Skin epidermis (tissue), 12 donors: ENCODE results near the gene SHROOM4.

Source experiments
- H3K27ac ChIP-seq, 21 experiments: fragments of 200-600 bp; sonication (generic) in 11 of 21; one replicate each; pipeline ENCODE4 v1.5.0; 2020; ENCODE audit warnings: mild to moderate bottlenecking in 3 of 21, inconsistent platforms in 2 of 21, moderate library complexity in 2 of 21
- H3K4me3 ChIP-seq, 7 experiments: fragments of 200-600 bp; sonication (generic) in 2 of 7; one replicate each; pipeline ENCODE4 v1.5.0; 2020; ENCODE audit warnings: inconsistent platforms in 2 of 7, mild to moderate bottlenecking in 2 of 7, moderate library complexity in 1 of 7

The SHROOM4 gene

DNA sequence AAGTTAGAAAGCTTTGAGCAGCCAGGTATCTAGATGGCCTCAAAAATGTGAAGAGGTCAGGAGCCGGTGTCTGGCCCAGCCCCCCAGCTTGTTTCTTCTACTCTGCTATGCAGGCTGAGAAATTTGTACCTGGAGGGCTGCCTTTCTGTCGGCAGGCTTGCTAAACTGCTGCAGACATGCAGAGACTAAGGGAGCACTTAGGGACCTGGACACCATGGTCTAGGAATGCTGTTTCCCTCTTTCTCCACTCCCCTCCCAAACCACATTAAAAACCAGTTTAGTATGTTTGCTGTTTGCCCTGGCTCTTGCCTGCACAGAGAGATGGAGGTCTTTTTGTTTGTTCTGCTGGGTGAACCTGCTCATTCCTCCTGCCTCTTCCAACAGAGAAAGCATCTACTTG is 186.3 kb downstream of the SHROOM4 start:
- Histone ChIP-seq H3K4me3 (no peak overlapping the region), H3K27ac (no peak overlapping the region)

DNA sequence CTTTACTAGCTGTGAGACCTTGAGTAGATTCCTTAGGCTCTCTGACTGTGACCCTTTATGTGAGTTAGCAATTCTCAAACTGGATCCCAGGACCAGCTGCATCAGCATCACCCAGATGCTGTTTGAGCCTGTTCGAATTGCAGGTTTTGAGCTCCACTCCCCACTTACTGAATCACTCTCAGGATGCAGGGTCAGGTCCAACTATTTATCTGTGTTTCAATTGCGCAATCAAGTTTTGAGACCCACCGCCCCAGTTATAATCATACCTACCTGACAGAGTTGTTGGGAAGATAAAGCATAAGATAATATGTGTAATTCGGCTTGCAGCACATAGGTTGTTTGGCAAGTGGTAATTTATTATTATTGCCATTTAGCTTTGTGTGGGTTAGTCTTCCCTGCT is 187.6 kb downstream of the SHROOM4 start:
- no peak overlapping the region for H3K27ac ChIP-seq
- H3K4me3 ChIP-seq: no peak overlapping the region

DNA sequence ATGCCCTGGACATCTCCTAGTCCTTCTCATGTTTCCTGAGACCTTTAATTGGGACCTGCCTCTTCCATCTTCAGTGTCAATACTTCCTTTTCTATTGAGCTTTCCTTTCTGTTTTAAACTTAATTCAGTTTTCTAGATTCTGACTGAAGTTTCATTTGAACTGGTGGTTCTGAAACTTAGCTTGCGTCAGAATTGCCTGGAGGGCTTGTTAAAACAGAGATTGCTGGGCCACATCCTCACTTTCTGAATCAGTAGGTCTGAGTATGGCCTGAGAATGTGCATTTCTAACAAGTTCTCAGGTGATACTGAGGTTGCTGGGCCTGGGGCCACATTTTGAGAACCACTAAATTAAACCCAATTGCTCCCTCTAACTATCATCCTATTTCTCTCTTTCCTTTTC is 191.2 kb downstream of the SHROOM4 start:
- no peak overlapping the region for H3K4me3 ChIP-seq

DNA sequence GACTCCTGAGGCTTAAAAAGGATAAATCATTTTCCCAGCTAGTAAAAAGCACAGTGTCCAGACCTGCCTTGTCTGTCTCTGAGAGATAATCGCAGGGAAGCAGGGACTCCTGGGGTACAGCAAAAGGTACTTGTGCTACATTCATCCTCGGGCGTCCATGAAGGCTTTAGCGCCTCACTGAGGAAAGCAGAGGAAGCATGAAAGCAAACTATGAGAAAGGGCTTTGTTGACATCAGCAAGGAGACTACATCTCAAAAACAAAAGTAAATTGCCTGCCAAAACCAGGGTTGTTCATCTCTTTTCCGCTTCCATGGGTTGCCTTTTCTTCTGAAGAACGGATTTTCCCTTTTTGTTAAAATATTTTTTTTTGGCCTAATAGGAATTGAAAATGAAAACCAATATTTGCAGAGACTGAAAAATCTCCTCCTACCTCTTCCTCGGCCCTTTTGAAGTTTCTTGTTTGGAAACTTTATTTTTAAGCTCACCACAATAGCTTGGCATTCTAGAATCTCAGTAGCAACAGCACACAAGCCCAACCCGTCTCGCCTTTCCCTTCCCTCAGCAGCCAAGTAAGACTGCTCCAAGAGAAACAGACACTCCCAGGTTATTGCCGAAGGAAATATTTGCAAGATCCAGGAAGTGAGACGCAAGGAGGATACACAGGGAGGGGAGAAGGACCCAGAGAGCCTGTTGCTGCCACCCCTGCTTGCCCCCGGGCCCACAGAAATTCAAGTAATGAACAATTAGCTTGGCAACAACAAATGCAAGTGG is 195.0 kb downstream of the SHROOM4 start:
- Histone ChIP-seq H3K27ac (peak overlapping the region in 4 of 21 experiments; percentile 11 to 24 (median 14)), H3K4me3 (no peak overlapping the region)

More for the DNA sequence above, 191.2 kb downstream of the SHROOM4 start:
- no peak overlapping the region for H3K27ac ChIP-seq

DNA sequence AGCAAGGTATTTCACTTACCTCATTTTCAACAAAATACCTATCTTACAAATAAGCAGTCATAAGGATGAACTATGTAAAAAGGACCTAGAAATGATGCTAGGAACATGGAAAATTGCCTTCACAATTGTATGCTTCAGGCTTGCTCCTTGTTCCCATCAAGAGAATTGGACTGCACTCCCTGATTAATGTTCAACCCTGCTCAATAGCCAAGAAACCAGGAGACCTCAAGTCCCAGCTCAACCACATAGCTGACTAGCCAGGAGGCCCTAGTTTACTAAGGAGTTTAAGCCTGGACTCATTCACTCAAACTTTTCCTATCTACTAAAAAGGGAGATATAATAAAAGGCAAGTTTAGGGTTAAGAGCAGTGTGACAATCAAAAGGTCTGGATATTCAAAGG is 196.8 kb downstream of the SHROOM4 start:
- no peak overlapping the region for H3K27ac ChIP-seq
- no peak overlapping the region for H3K4me3 ChIP-seq

DNA sequence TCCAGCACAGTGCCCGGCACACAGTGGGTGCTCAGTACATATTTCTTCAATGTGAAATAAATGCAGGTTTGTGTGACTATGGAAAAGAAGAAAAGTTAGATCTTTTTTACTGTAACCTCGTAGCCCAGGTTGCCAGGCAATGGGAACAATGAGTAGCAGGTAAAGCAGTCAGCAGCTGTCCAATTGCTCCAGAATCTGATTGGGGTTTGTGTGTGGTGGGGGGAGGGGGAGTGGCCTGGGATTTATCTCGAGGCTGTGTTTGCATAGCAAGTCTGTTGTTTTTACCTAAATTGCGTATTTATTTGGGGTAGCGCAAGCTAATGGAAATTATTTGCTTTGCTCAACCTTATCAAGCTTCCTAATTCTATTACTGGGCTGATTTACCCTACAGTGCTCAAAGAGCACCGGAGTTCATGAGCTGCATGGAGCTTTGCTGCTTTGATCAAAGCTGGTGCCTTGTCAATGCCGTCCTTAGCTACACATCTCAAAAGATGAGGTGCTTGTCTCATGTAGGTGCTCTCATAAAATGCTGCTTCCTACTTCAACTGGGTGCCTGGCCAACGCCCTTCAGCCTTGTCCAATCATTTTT is 198.3 kb downstream of the SHROOM4 start:
- Histone ChIP-seq H3K4me3 (no peak overlapping the region), H3K27ac (no peak overlapping the region)

DNA sequence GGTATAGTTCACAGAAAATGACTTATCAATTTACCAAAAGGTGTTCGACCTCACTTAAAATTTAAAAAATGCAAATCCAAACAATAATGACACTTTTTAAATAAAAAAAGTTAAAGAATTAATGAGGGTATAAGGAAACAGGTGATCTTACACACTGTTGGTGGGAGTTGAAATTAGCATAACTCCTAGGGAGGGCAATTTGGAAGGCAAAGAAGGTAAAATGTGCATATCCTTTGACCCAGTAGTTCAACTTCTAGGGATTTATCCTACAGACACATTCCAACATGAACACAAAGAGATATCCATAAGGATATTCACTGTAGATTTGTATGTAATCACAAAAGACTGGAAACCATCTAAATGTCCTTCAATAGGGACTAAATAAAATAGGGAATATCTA is 199.5 kb downstream of the SHROOM4 start:
- no peak overlapping the region for H3K4me3 ChIP-seq
- H3K27ac ChIP-seq: no peak overlapping the region

DNA sequence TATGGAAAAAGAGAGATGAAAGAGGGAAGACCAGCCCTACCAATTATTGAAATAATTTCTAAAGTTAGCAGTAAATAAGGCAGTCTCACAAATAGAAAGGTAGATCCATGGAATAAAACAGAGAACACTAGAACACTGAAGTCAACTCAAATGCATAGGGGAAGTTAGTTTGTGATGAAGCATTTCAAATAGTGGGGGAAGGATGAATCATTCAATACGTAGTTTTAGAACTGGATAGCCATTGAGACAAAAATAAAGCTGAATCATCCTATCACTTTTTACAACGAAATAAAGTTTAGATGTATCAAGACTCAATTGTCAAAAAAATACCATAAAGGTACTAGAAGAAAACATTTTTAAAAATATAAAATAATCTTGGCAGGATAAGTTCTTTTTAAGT is 200.1 kb downstream of the SHROOM4 start:
- Histone ChIP-seq H3K4me3 (no peak overlapping the region), H3K27ac (no peak overlapping the region)

DNA sequence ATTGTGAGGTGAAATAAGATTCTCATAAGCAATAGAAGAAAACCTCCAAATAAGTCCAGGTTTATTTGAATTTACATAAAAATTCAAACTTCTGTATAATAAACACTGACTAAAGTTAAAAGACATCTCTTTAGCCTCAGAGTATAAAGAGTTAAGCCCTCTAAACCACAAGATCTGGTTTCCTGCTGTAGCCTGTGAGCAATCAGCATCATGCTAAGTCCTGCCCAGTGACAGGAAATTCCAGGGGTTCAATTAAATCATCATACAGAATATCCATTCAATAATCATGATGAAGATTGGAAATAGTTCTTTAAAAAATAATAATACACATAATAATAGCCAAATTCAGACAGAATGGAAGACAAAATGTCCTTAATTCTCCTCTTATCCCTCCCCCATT is 204.2 kb downstream of the SHROOM4 start:
- no peak overlapping the region for H3K4me3 ChIP-seq
- H3K27ac ChIP-seq: no peak overlapping the region

DNA sequence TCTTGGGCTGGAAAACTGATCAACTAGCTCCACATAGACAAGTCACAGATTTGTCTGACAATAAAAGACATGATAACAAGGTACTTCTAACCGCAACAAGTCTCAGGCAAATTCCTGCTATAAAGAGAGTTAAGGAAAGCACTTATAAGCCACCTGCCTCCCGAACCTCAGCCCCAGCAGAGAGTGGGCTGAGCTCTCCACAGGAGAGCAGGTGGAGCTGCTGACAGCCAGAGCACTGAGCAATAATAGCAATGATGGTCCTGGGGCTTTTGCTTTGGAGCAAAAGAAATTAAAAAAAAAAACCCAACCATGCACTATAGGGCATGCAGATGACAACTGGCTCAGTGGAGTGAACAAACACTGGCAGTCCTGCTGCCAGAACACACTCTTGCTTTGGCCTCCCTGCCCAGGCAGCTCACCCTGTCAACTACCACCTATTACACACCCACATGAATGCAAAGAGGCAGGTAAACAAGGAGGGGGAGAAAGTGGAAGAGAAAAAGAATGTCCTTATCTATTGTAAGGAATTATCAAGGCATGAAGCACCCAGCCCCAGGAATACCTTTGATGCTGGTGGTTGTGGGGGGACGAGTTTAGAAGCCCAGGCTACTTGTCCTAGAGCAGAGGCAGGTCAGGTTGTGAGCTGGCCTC is 207.6 kb downstream of the SHROOM4 start:
- no peak overlapping the region for H3K27ac ChIP-seq

DNA sequence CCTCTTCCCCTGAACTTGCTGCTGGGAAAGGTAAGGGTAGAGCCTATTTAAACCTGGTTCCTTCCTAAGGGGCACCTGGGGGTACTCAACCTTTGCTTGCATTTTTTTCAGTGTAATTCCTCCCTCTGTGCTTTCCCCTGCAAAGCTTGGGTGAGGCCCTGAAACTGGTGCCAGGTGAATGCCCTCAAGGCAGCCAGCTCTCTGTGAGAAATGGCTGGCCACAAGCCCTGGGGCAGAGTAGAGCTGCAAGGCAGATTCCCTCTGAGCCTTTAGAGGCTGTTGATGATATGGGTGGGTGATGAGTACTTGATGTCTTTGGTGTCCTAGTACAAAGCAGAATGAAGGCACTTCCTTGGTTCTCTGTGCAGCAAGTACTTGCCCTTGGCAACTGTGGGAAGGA is 217.9 kb downstream of the SHROOM4 start:
- H3K27ac ChIP-seq: no peak overlapping the region

More for the DNA sequence above, 207.6 kb downstream of the SHROOM4 start:
- no peak overlapping the region for H3K4me3 ChIP-seq

DNA sequence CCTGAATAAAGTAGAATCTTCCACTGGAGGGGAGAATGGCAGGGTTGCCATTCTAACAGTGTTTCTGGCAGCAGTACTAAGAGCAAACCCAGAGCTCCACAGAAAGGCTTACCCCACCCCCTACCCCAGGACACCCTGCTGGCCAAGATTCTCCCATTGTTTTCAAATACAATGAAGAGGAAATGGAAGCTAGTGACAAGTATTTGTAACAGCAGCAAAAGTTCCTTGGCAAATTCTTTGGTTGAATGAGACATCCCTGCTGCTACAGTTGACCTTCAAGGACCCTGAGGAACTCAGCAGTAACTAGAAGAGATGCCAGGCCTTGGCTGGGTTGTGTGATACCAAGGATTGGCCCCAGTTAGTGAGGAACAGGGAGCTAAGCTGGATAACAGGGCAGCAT is 219.2 kb downstream of the SHROOM4 start:
- Histone ChIP-seq H3K4me3 (no peak overlapping the region), H3K27ac (no peak overlapping the region)

More for the DNA sequence above, 217.9 kb downstream of the SHROOM4 start:
- no peak overlapping the region for H3K4me3 ChIP-seq

DNA sequence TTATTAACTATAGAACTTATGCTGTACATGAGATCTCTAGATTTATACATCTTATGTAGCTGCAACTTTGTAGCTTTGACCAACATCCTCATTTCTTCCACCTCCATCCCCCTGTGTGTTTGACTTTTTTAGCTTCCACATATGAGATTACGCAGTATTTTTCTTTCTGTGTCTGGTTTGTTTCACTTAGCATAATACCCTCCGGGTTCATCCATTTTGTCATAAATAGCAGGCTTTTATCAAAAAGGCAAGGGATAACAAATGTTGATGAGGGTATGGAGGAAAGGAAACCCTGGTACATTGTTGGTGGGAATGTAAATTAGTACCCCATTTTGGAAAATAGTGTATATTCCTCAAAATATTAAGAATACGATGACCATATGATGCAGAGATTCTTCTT is 227.0 kb downstream of the SHROOM4 start:
- no peak overlapping the region for H3K4me3 ChIP-seq

DNA sequence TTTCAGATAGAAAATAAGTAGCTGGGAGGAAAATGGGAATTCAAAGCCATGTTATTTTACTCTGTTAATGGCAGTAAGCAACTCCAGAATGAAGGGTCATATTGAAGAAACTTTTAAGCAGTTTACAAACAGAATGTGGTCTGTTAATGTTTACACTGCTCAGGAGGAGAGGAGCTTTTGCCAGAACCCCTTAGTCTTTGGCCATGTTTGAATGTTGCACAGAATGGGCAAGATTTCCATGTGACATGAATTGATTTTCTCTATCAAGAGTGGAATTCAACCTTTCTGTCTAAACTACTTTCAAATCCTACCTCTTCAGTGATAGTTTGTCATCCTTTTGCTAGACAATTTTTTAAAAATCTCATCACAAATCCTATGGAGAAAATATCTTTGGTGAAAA is 227.6 kb downstream of the SHROOM4 start:
- no peak overlapping the region for H3K27ac ChIP-seq
- no peak overlapping the region for H3K4me3 ChIP-seq

More for the DNA sequence above, 227.0 kb downstream of the SHROOM4 start:
- no peak overlapping the region for H3K27ac ChIP-seq

DNA sequence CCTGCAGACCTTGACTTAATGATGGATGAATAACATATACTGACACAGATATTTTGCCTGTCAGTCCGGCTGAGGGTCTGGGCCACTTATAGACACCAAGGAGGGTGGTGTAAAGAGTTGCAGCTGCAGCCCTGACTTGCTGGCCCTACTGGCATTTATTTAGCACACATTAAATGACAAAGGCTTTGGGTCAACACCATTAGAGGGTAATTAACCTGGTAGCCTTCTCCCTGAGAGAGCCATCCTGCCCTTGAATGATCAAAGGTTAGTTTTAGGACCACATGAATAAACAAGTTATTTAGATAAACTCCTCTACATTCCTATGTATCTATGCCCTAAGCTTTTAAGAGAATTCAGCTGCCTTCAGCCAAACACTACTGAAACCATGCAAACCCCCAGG is 232.6 kb downstream of the SHROOM4 start:
- Histone ChIP-seq H3K27ac (no peak overlapping the region), H3K4me3 (no peak overlapping the region)

DNA sequence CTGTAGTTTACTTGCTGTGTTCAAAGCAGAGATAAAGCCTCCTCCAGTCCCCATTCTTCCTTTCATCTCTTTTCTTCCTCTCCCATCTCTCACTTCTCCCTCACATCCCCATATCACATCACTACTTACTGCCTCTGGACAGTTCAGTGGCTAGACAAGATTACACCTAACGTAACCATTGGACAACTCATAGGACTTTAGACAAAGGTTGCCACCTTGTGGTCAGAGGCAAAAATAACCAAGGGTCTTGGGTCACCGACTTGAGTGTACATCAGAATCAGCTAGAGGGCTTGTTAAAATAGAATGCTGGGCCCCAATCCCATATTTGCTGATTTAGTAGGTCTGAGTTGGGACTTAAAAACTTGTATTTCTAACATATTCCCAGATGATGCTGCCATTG is 234.0 kb downstream of the SHROOM4 start:
- no peak overlapping the region for H3K4me3 ChIP-seq
- H3K27ac ChIP-seq: no peak overlapping the region

DNA sequence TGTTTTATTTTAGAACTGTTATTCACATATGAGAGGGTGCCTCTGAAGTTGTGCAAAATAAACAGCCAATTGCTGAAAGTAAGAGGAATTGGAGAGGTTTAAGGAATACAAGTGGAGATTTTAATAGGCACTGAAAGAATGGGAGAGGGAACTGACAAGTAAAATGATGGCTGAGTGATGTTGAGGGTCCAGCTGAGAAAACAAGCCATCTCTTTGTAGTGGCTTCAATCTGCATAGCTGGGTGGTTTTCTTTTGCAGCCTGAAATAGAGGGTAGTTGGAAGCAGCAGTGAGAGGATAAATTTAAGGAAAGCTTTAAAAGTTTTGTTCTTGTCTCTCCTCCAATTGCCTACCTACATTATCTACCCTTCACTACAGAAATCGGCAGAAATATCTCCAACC is 236.7 kb downstream of the SHROOM4 start:
- Histone ChIP-seq H3K27ac (no peak overlapping the region), H3K4me3 (no peak overlapping the region)

DNA sequence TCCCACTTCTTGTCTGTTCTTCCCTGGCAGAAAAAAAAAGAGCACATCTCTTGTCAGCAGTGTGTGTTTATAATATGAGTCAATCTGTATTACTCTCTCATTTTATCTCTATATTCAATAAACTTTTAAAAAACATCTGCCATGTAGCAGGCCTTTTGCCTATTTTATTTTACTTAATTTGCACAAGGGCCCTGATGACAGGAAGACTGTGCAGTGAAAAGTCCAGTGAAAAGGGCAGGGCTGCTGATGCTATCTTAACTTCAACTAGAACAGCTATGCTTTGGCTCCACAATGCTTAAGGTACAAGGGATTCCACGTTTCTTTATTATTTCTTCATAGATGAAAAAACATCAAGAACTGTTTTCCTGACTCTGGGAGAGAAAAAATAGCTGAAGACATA is 246.4 kb downstream of the SHROOM4 start:
- no peak overlapping the region for H3K4me3 ChIP-seq
- no peak overlapping the region for H3K27ac ChIP-seq

DNA sequence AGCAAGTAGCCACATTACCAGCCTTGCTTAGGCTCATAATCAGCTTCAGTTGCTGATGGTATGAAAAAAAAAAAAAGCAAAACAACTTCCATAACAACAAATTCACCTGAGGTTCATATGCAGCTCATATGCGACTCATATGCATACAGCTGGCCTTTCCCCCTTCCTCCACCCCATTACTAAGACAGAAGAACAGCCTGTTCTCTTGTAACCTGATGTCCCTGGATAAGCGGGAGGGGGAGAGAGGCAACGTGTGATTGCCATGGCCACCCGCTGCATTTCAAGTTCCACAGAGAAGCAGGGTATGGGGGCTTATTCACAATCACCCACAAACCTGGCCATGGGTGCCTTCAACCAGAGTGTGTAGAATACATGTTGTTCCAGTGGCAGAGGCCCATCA is 248.3 kb downstream of the SHROOM4 start:
- Histone ChIP-seq H3K4me3 (no peak overlapping the region), H3K27ac (no peak overlapping the region)
